GM19035 (cell line): ENCODE data around the gene NUDC.
"Not testable (repeated sequence)": the region's sequence is repeated elsewhere in the genome, so short reads cannot be mapped to it uniquely, and the experiment has no call there.

Experiments used
- ATAC-seq: cut with Tn5 transposase; IDR thresholded peaks from one replicate; pipeline ENCODE4 v1.9.1; 2021; ENCODE audit not compliant: unreplicated experiment

NUDC gene

GRCh38 chr1:26986658-26987057 is 65.1 kb downstream of the NUDC start:
- no peak for ATAC-seq

- not testable (repeated sequence) for ATAC-seq
Observed at GRCh38 chr1:26989403-26990109, 68.0 kb downstream of the NUDC start.

DNA sequence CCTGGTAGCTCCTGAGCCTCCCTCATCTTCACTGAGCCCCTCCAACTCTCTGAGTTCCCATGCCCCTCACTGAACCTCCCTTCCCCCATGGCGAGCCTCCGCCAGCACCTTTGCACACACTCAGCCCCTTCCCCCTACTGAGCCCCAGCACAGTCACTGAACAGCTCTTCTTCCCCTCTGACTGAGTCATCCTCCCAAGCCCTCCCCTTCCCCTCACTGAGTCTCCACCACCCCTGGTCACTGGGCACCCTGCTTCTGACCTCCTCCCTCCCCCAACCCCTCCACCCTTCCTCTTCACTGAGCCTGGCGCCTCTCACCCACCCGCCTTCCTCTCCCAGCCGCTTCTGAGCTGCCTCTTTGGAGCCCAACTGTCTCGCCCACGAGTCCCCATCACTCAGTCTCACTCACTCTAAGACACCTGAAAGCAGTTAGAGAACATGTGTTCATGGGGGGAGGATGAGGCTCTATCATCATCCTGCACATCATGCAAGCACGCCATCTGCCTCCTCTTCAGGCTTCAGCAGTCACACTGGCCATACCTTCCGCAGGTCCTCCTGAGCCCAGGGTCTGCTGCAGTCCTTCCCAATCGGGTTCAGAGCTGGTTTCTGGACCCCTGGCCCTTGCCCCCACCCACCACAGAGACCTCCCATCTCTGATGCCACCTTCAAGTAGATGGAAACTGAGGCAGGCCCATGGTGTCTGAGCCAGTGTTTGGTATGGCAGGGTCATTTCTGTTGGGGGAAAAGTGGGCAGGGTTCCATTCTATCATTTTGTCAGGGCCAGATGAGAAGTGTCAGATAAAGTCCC is 70.0 kb downstream of the NUDC start:
- no peak for ATAC-seq

GRCh38 chr1:26993237-26994019 is 71.9 kb downstream of the NUDC start, which contains the start of gene TRNP1:
Gene TRNP1, plus strand, starts transcription at chr1:26993692. Its CDS starts 95 bp downstream, at chr1:26993787.
- no peak for ATAC-seq

- ATAC-seq, result no peak
Observed at GRCh38 chr1:26994020-26994786, 72.7 kb downstream of the NUDC start.

- no peak for ATAC-seq
Observed at GRCh38 chr1:26994787-26995517, 73.4 kb downstream of the NUDC start.

- no peak for ATAC-seq
Observed at GRCh38 chr1:26996024-26996423, 74.5 kb downstream of the NUDC start.
